Activated T-helper 1 cell treated with Interleukin-2 at 50 U/mL for 16 hours (primary cell): ENCODE results near the gene MTERF2.

ENCODE experiments used
- DNase-seq: peaks from one replicate; pipeline ENCODE4 v3.0.0-alpha.2; 2020; ENCODE audit warnings: low read depth

MTERF2 gene

GRCh38 chr12:106987846-106988245 is 900 bp upstream of the MTERF2 start:
- DNase-seq = no peak

- no peak for DNase-seq
These were observed 811 bp downstream of the MTERF2 start for GRCh38 chr12:106986135-106986534.

GRCh38 chr12:106985479-106985878 is 1.5 kb downstream of the MTERF2 start:
- no peak for DNase-seq

- DNase-seq = no peak
These were observed 2.3 kb downstream of the MTERF2 start for GRCh38 chr12:106984588-106985137.

GRCh38 chr12:106982229-106982628 is 4.7 kb downstream of the MTERF2 start:
- no peak for DNase-seq

GRCh38 chr12:106981788-106982187 is 5.2 kb downstream of the MTERF2 start:
- DNase-seq = no peak

GRCh38 chr12:106980944-106981343 is 6.0 kb downstream of the MTERF2 start:
- DNase-seq = no peak

- no peak for DNase-seq
These were observed 8.7 kb downstream of the MTERF2 start for GRCh38 chr12:106978035-106978800.

- no peak for DNase-seq
These were observed 10.3 kb downstream of the MTERF2 start for GRCh38 chr12:106976668-106977067.

GRCh38 chr12:106975993-106976658 is 10.8 kb downstream of the MTERF2 start:
- DNase-seq = no peak

- DNase-seq = no peak
These were observed 11.8 kb downstream of the MTERF2 start for GRCh38 chr12:106975098-106975497.

GRCh38 chr12:106974511-106974910 is 12.4 kb downstream of the MTERF2 start:
- no peak for DNase-seq

GRCh38 chr12:106973545-106973944 is 13.4 kb downstream of the MTERF2 start:
- no peak for DNase-seq

- no peak for DNase-seq
These were observed 15.9 kb downstream of the MTERF2 start for GRCh38 chr12:106971065-106971464.

- no peak for DNase-seq
These were observed 22.4 kb downstream of the MTERF2 start for GRCh38 chr12:106964526-106964925.

GRCh38 chr12:106962286-106962685 is 24.7 kb downstream of the MTERF2 start:
- no peak for DNase-seq

GRCh38 chr12:106960443-106960842 is 26.5 kb downstream of the MTERF2 start:
- DNase-seq = no peak

GRCh38 chr12:106957583-106957982 is 29.4 kb downstream of the MTERF2 start:
- DNase-seq = no peak

- peak; percentile 24 for DNase-seq
These were observed 30.8 kb downstream of the MTERF2 start for GRCh38 chr12:106956048-106956578.

- peak; percentile 88 for DNase-seq
These were observed 31.4 kb downstream of the MTERF2 start, which contains the start of gene TMEM263 for GRCh38 chr12:106955377-106956047. Gene TMEM263, plus strand, starts transcription at chr12:106955907. Its CDS starts 11,210 bp downstream, at chr12:106967117.

- peak; percentile 1 for DNase-seq
These were observed 32.2 kb downstream of the MTERF2 start for GRCh38 chr12:106954462-106955376.
